GM21723 (cell line): ENCODE data around the gene NLGN2.
"Not testable (repeated sequence)": the region's sequence is repeated elsewhere in the genome, so short reads cannot be mapped to it uniquely, and the experiment has no call there.

Source experiments
- ATAC-seq: cut with Tn5 transposase; IDR thresholded peaks from one replicate; pipeline ENCODE4 v1.9.1; 2021; ENCODE audit warnings: mild to moderate bottlenecking, moderate library complexity; ENCODE audit not compliant: unreplicated experiment

The NLGN2 gene

GRCh38 chr17:7407485-7408251 is at the start of gene NLGN2:
NLGN2 (plus strand) TSS chr17:7407845; CDS start chr17:7408256, 411 bp downstream.
- no peak for ATAC-seq

GRCh38 chr17:7361906-7362305 is 45.7 kb upstream of the NLGN2 start:
- no peak for ATAC-seq

GRCh38 chr17:7363311-7363710 is 44.3 kb upstream of the NLGN2 start:
- ATAC-seq: no peak

- ATAC-seq: not testable (repeated sequence)
Observed at GRCh38 chr17:7365963-7366362, 41.7 kb upstream of the NLGN2 start.

GRCh38 chr17:7367083-7367482 is 40.6 kb upstream of the NLGN2 start:
- ATAC-seq: no peak

GRCh38 chr17:7367918-7368598 is 39.6 kb upstream of the NLGN2 start:
- ATAC-seq: no peak

GRCh38 chr17:7368599-7368994 is 39.0 kb upstream of the NLGN2 start:
- not testable (repeated sequence) for ATAC-seq

- ATAC-seq: no peak
Observed at GRCh38 chr17:7369825-7370224, 37.8 kb upstream of the NLGN2 start.

GRCh38 chr17:7370853-7371252 is 36.8 kb upstream of the NLGN2 start:
- no peak for ATAC-seq

GRCh38 chr17:7374353-7374752 is 33.3 kb upstream of the NLGN2 start:
- no peak for ATAC-seq

GRCh38 chr17:7379134-7379533 is 28.5 kb upstream of the NLGN2 start:
- ATAC-seq: no peak

- ATAC-seq: no peak
Observed at GRCh38 chr17:7380321-7380720, 27.3 kb upstream of the NLGN2 start.

GRCh38 chr17:7380855-7381683 is 26.6 kb upstream of the NLGN2 start, which contains the start of gene TNK1:
TNK1 (plus strand) TSS chr17:7381089; CDS start chr17:7382927, 1,838 bp downstream.
- ATAC-seq: no peak

GRCh38 chr17:7382901-7383300 is 24.7 kb upstream of the NLGN2 start:
- ATAC-seq: no peak

- no peak for ATAC-seq
Observed at GRCh38 chr17:7383371-7383741, 24.3 kb upstream of the NLGN2 start.

GRCh38 chr17:7383742-7384488 is 23.7 kb upstream of the NLGN2 start:
- ATAC-seq: peak; percentile 63

- ATAC-seq: no peak
Observed at GRCh38 chr17:7384489-7385081, 23.1 kb upstream of the NLGN2 start.

GRCh38 chr17:7388856-7389255 is 18.8 kb upstream of the NLGN2 start:
- ATAC-seq: no peak

- no peak for ATAC-seq
Observed at GRCh38 chr17:7389924-7390910, 17.4 kb upstream of the NLGN2 start.
